ENCODE results near the gene CAMK2N2. TPM values are rescaled to one million over a fixed set of nuclear protein-coding genes. Genes with fewer than 3 reads are reported as not detected.

The CAMK2N2 gene
- total and polyA plus RNA-seq, 2 donors (not counting 1 experiment from before 2014, with no cell fraction given) = not detected

DNA sequence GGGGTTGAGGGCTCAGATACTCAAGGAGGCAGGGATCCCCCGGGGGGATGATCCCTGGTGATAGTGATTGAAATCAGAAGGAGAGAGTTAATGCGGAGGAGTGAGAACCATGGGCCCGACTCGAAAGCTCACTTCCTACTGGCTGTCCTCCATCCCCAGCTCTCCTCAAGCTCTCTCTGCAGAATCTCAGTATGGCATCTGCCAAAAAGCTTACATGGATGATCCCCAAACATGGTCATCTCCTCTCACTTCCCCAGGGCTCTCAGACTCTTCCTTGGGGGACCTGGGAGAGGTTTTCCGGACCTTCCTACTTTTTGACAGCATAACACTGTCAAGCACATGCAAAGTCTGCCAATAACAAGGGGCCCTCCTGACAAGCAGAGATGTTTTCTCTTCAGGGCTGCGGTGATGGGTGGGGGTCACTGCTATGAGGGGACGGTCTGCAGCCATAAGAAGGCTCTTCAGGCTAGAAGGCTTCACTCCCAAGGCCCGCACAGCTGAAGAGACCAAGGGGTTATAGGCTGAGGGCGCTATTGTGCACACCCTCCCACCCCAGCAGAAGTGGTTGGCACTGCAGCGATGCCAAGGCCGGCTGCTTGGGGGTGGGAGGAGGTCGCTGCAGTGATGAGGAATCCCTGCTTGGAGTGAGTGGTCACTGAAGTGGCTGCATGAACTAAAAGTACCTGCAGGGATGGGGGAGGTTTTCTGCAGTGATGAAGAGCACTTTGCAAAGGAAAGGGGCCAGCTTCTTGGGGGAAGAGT, 32.8 kb downstream of the CAMK2N2 start:
- peaks cover 0 to 68% (median 38%) of the 10 kb centered on the region in 4 experiments for H3K27me3 ChIP-seq (replicated peaks in 1 of 4; ENCODE audit: control extremely low read depth in 1 of 4, control insufficient read depth in 3 of 4, insufficient read depth in 4 of 4, low read length in 3 of 4)
- H3K4me1 ChIP-seq (ENCODE audit: control insufficient read depth in 2 of 2, insufficient read depth in 2 of 2, low read length in 2 of 2) = peaks cover 15 to 25% of the 10 kb centered on the region in 2 donors
- ATAC-seq (ENCODE audit: low read depth) = no peak
- Mint-ChIP-seq H3K4me3 (peak overlapping the region; percentile 82), H3K27ac (no peak overlapping the region), H3K27me3 (peaks cover 48% of the 10 kb centered on the region), H3K4me1 (peaks cover 20% of the 10 kb centered on the region), H3K9me3 (ENCODE audit: insufficient read depth) (no peaks in the 10 kb centered on the region)
- no peak for TF ChIP-seq CTCF (IDR thresholded peaks at IDR 0.05)
- TF ChIP-seq EZH2 (IDR thresholded peaks at IDR 0.05; ENCODE audit: borderline replicate concordance, insufficient read depth, low read depth, low read length, poor library complexity, severe bottlenecking) = no peak
- peak overlapping the region; percentile 82 for H2AFZ ChIP-seq (ENCODE audit: insufficient read depth, low read depth, low read length, poor library complexity, severe bottlenecking)
- no peaks in the 10 kb centered on the region for H3K79me2 ChIP-seq (ENCODE audit: control insufficient read depth, insufficient read depth, low read length)
- intact Hi-C loops (cut with micrococcal nuclease) = loop anchor here (1.0 to 5.0 kb wide), 5 partner anchors 42 to 344 kb away; partner anchors contain the start of genes ABCF3, AP2M1, EIF2B5 and PARL
- peak overlapping the region; percentile 100 for H3K4me2 ChIP-seq (replicated peaks; ENCODE audit: low read depth, low read length, poor library complexity, severe bottlenecking)
- no peaks in the 10 kb centered on the region for H3K36me3 ChIP-seq (replicated peaks in 1 of 2; ENCODE audit: control extremely low read depth in 1 of 2, control insufficient read depth in 1 of 2, extremely low read depth in 1 of 2, insufficient read depth in 2 of 2, low read length in 1 of 2)
- H3K9ac ChIP-seq (ENCODE audit: low read length) = peak overlapping the region; percentile 72
- H3K4me3 ChIP-seq (ENCODE audit: control extremely low read depth in 1 of 5, extremely low read depth in 1 of 5, insufficient read depth in 1 of 5, low read depth in 2 of 5, low read length in 4 of 5) = peak overlapping the region in 3 of 5 experiments; percentile 59 to 74 (median 60)
- ChIA-PET CTCF (interaction anchor here (0.8 to 3.4 kb wide), 30 partner anchors 8 to 344 kb away, joined by 3 to 23 read pairs (median 5); partner anchors contain the start of genes ABCC5, ABCF3, ALG3 and EEF1AKMT4), POLR2A (no interaction called here)
- WGBS (ENCODE audit: insufficient coverage) = 50% methylated on average over 3 of the region's 12 CpGs
- peaks cover 0 to 3% (median 0%) of the 10 kb centered on the region in 3 donors for H3K9me3 ChIP-seq (ENCODE audit: control extremely low read depth in 1 of 3, control insufficient read depth in 2 of 3, insufficient read depth in 1 of 3, low read length in 2 of 3)
- H4K20me1 ChIP-seq (ENCODE audit: control insufficient read depth, insufficient read depth, low read length, poor library complexity, severe bottlenecking) = no peaks in the 10 kb centered on the region
- peak; percentile 26 for DNase-seq
- H3K27ac ChIP-seq (ENCODE audit: low read length in 2 of 2) = no peak overlapping the region
